Fibroblast of lung (primary cell): Measurements from ENCODE around the gene CSTF3. TPM values are rescaled to one million over a fixed set of nuclear protein-coding genes. Genes with fewer than 3 reads are reported as not detected.

Experiments
- DNase-seq, 2 donors: peaks; one replicate each; pipeline versions ENCODE4 v3.0.0 to v3.0.0-alpha.2; 2010; ENCODE audit warnings: low read depth in 2 of 2
- H2AFZ ChIP-seq: 2 replicates; pipeline ENCODE4 v1.5.1; 2012; ENCODE audit warnings: low read length, control low read depth, inconsistent platforms
- H3K27ac ChIP-seq: 2 replicates; pipeline ENCODE4 v1.5.1; 2011; ENCODE audit warnings: low read length, control low read depth; ENCODE audit not compliant: insufficient read depth
- H3K27me3 ChIP-seq: 2 replicates; pipeline ENCODE4 v1.5.1; 2011; ENCODE audit warnings: mild to moderate bottlenecking, low read length; ENCODE audit not compliant: control insufficient read depth, insufficient read depth
- H3K36me3 ChIP-seq: 2 replicates; pipeline ENCODE4 v1.5.1; 2011; ENCODE audit warnings: low read length; ENCODE audit not compliant: control insufficient read depth, insufficient read depth
- H3K4me1 ChIP-seq: 2 replicates; pipeline ENCODE4 v1.5.1; 2011; ENCODE audit warnings: low read length; ENCODE audit not compliant: control insufficient read depth, insufficient read depth; ENCODE audit errors: extremely low read depth
- H3K4me2 ChIP-seq: 2 replicates; pipeline ENCODE4 v1.5.1; 2011; ENCODE audit warnings: low read length, control low read depth; ENCODE audit not compliant: insufficient read depth; ENCODE audit errors: extremely low read depth
- H3K4me3 ChIP-seq, 4 experiments: fragments of 200-600 bp in 1 of 4; sonication (generic) in 1 of 4; replicated peaks in 1 of 4; 2 replicates each; pipeline ENCODE4 v1.5.1; 2011 to 2016; ENCODE audit warnings: low read length in 4 of 4, low read depth in 3 of 4, mild to moderate bottlenecking in 3 of 4, control low read depth in 2 of 4, inconsistent platforms in 1 of 4, mixed read lengths in 1 of 4; ENCODE audit not compliant: insufficient read depth in 1 of 4; ENCODE audit errors: control extremely low read depth in 1 of 4
- H3K79me2 ChIP-seq: 2 replicates; pipeline ENCODE4 v1.5.1; 2012; ENCODE audit warnings: mild to moderate bottlenecking, low read length, inconsistent platforms; ENCODE audit not compliant: control insufficient read depth, insufficient read depth
- H3K9ac ChIP-seq: 2 replicates; pipeline ENCODE4 v1.5.1; 2011; ENCODE audit warnings: mild to moderate bottlenecking, low read length, control low read depth; ENCODE audit not compliant: insufficient read depth
- H3K9me3 ChIP-seq: 2 replicates; pipeline ENCODE4 v1.5.1; 2012; ENCODE audit warnings: low read depth, low read length; ENCODE audit not compliant: control insufficient read depth, insufficient read depth
- H4K20me1 ChIP-seq: 2 replicates; pipeline ENCODE4 v1.5.1; 2011; ENCODE audit warnings: low read length; ENCODE audit not compliant: control insufficient read depth, insufficient read depth; ENCODE audit errors: extremely low read depth
- EZH2 ChIP-seq: IDR thresholded peaks from 2 replicates; pipeline ENCODE4 v1.5.1; 2012; ENCODE audit warnings: low read length, control low read depth, mild to moderate bottlenecking; ENCODE audit errors: missing control alignments
- polyA plus RNA-seq, 2 donors: library from polyadenylated mRNA; depleted of rRNA in 1 of 2; stranded (reverse) in 1 of 2; unstranded in 1 of 2; fragments of >200 nt; gene quantifications; 2 replicates each; pipeline ENCODE4 v1.2.1, GENCODE V29; 2011 to 2012; ENCODE audit warnings: missing spikeins in 1 of 2
- total RNA-seq: library from RNA; depleted of rRNA; stranded (reverse); fragments of >200 nt; gene quantifications from 2 replicates; pipeline ENCODE4 v1.2.1, GENCODE V29; 2014
- TF ChIP-seq, protein P1 (sequence below), 2 donors: IDR thresholded peaks in 1 of 2; conservative IDR thresholded peaks in 1 of 2; 1 replicate in 1 of 2; 2 replicates in 1 of 2; pipeline ENCODE4 v1.5.1; 2011 to 2012; ENCODE audit warnings: low read length in 2 of 2, control low read depth in 1 of 2, inconsistent platforms in 1 of 2, low read depth in 1 of 2, mild to moderate bottlenecking in 1 of 2

Gene CSTF3
- total and polyA plus RNA-seq, 2 donors (not counting 1 experiment from before 2014, with no cell fraction given), result 26.3 to 27.4 TPM

DNA sequence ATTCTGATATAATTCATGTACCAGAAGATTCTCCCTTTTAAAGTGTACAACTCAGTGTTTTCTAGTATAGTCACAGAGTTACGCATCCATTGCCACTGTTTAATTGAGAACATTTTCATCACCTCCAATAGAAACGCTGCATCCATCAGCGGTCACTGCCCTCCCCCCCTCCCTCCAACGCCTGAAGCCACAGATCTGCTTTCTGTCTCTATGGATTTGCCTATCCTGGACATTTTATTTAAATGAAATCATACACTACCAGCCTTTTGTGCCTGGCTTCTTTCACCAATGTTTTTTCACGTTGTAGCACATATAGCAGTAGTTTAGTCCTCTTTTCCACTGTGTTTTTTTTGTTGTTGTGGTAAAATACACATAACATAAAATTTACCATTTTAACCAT is 99.1 kb downstream of the CSTF3 start:
- no peak for DNase-seq
- TF ChIP-seq, protein P1, sequence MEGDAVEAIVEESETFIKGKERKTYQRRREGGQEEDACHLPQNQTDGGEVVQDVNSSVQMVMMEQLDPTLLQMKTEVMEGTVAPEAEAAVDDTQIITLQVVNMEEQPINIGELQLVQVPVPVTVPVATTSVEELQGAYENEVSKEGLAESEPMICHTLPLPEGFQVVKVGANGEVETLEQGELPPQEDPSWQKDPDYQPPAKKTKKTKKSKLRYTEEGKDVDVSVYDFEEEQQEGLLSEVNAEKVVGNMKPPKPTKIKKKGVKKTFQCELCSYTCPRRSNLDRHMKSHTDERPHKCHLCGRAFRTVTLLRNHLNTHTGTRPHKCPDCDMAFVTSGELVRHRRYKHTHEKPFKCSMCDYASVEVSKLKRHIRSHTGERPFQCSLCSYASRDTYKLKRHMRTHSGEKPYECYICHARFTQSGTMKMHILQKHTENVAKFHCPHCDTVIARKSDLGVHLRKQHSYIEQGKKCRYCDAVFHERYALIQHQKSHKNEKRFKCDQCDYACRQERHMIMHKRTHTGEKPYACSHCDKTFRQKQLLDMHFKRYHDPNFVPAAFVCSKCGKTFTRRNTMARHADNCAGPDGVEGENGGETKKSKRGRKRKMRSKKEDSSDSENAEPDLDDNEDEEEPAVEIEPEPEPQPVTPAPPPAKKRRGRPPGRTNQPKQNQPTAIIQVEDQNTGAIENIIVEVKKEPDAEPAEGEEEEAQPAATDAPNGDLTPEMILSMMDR (conservative IDR thresholded peaks at IDR 0.05 in 1 of 2, IDR thresholded peaks at IDR 0.05 in 1 of 2; ENCODE audit: low read depth in 1 of 2, low read length in 2 of 2), result no peak
- TF ChIP-seq EZH2, result no peak
- Histone ChIP-seq H3K27me3 (no peaks in the 10 kb centered on the region), H3K4me1 (peaks cover 3% of the 10 kb centered on the region), H3K79me2 (no peaks in the 10 kb centered on the region), H4K20me1 (no peaks in the 10 kb centered on the region), H3K36me3 (peaks cover 6% of the 10 kb centered on the region), H3K4me3 (no peak overlapping the region), H3K9ac (no peak overlapping the region), H3K27ac (no peak overlapping the region), H2AFZ (no peak overlapping the region), H3K4me2 (no peak overlapping the region), H3K9me3 (no peaks in the 10 kb centered on the region)

GRCh38 chr11:33060271-33060670 is 101.0 kb downstream of the CSTF3 start:
- TF ChIP-seq, protein P1 (conservative IDR thresholded peaks at IDR 0.05 in 1 of 2, IDR thresholded peaks at IDR 0.05 in 1 of 2; ENCODE audit: low read depth in 1 of 2, low read length in 2 of 2), result no peak
- no peak for TF ChIP-seq EZH2
- H3K79me2 ChIP-seq, result no peaks in the 10 kb centered on the region
- H2AFZ ChIP-seq, result no peak overlapping the region
- no peaks in the 10 kb centered on the region for H4K20me1 ChIP-seq
- peaks cover 3% of the 10 kb centered on the region for H3K4me1 ChIP-seq
- no peaks in the 10 kb centered on the region for H3K36me3 ChIP-seq
- no peak overlapping the region for H3K27ac ChIP-seq
- no peak overlapping the region for H3K4me3 ChIP-seq
- no peak overlapping the region for H3K4me2 ChIP-seq
- H3K9ac ChIP-seq, result no peak overlapping the region
- H3K9me3 ChIP-seq, result no peaks in the 10 kb centered on the region
- no peaks in the 10 kb centered on the region for H3K27me3 ChIP-seq
- DNase-seq, result no peak

- Histone ChIP-seq H3K9me3 (no peaks in the 10 kb centered on the region), H3K4me1 (peaks cover 3% of the 10 kb centered on the region), H3K4me2 (no peak overlapping the region), H2AFZ (no peak overlapping the region), H3K27me3 (no peaks in the 10 kb centered on the region), H3K79me2 (no peaks in the 10 kb centered on the region), H3K9ac (no peak overlapping the region), H3K4me3 (no peak overlapping the region), H4K20me1 (no peaks in the 10 kb centered on the region), H3K27ac (no peak overlapping the region), H3K36me3 (no peaks in the 10 kb centered on the region)
- TF ChIP-seq EZH2, result no peak
- TF ChIP-seq, protein P1 (conservative IDR thresholded peaks at IDR 0.05 in 1 of 2, IDR thresholded peaks at IDR 0.05 in 1 of 2; ENCODE audit: low read depth in 1 of 2, low read length in 2 of 2), result no peak
- no peak for DNase-seq
Observed at GRCh38 chr11:33059331-33060007, 101.8 kb downstream of the CSTF3 start.
